Embryonic facial prominence (tissue), 1 donor: ENCODE results near the gene PPIF.
A peak's percentile ranks its signal among the peaks of the same experiment; 100 is the strongest.

Experiments
- DNase-seq: peaks from one replicate; pipeline ENCODE4 v3.0.0-alpha.2; 2016; ENCODE audit errors: extremely low spot score

Gene PPIF

DNA sequence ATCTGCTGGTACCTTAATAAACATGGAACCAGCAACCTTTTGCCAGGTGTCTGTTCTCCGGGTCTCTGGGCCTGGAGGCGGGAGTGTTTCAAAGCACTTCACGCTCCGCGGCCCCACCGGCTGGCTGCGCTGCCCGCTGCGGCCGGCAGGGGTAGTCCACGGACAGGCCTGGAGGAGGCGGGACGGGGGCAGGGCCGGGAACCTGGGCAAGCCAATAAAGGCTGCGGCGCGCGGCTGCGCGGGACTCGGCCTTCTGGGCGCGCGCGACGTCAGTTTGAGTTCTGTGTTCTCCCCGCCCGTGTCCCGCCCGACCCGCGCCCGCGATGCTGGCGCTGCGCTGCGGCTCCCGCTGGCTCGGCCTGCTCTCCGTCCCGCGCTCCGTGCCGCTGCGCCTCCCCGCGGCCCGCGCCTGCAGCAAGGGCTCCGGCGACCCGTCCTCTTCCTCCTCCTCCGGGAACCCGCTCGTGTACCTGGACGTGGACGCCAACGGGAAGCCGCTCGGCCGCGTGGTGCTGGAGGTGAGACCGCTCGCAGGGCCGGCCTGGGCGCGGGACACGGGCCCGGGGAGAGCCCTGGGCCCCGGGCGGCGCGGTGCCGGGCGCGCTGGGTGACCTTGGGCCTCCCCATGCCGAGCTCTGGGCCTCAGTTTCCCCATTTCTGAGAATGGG, at the start of gene PPIF:
TSS of gene PPIF (plus strand) at position 244 of the 668 bp plus-strand sequence. CDS start at position 324, 80 bp downstream.
- DNase-seq: peak; percentile 81

GRCh38 chr10:79298403-79299244, 48.6 kb upstream of the PPIF start:
- DNase-seq: no peak

DNA sequence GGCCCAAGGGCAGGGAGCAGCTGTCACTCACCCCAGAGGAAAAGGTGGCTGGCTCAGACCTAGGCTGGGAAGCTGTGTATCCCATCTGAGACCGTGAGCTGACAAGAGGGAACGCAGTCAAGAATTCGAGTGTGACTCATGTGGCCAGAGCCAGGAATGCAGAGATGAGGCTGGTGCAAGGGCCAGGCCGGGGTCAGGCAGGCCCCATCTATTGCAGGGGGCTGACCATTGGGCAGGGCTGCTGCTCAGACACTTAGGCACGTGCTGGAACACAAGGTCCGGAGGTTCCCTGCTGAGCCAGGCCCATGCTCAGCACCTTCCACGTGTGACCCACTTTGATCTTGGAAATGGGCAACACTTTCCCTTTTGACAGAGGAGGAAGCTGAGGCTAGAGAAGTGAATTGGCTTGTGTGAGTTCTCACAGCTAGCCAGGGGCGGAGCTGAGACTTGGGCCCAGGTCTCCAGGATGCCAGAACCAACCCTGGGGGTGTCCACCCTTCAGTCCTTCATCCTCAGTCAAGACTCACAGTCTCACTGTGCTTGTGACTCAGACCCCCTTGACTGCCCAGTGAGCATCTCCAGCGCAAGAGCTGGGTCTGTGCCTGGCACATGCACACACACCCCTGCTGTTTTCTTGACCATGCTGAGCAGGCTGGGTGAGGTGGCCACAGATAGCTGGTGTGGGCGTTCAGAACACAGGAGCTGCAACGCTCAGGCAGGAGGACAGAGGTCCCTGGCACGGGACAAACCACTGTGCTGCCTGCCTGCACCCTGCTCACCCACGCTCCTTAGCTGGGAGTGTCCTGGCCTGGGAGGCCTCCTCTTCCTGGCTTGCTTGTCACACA, 47.6 kb upstream of the PPIF start:
- no peak for DNase-seq

DNA sequence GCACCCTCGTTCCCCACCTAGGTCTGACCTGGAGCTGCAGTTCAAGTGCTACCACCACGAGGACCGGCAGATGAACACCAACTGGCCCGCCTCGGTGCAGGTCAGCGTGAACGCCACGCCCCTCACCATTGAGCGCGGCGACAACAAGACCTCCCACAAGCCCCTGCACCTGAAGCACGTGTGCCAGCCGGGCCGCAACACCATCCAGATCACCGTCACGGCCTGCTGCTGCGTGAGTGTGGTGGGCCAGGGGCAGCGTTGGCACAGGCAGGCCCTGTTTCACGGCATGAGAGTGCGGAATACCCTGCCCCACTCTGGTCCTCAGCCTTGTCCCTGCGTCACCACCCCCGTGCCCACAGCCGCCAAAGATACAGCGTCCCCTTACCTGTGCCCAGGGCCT, 46.6 kb upstream of the PPIF start:
- DNase-seq: no peak

- DNase-seq: no peak
Measured at GRCh38 chr10:79301754-79302530, 45.3 kb upstream of the PPIF start.

DNA sequence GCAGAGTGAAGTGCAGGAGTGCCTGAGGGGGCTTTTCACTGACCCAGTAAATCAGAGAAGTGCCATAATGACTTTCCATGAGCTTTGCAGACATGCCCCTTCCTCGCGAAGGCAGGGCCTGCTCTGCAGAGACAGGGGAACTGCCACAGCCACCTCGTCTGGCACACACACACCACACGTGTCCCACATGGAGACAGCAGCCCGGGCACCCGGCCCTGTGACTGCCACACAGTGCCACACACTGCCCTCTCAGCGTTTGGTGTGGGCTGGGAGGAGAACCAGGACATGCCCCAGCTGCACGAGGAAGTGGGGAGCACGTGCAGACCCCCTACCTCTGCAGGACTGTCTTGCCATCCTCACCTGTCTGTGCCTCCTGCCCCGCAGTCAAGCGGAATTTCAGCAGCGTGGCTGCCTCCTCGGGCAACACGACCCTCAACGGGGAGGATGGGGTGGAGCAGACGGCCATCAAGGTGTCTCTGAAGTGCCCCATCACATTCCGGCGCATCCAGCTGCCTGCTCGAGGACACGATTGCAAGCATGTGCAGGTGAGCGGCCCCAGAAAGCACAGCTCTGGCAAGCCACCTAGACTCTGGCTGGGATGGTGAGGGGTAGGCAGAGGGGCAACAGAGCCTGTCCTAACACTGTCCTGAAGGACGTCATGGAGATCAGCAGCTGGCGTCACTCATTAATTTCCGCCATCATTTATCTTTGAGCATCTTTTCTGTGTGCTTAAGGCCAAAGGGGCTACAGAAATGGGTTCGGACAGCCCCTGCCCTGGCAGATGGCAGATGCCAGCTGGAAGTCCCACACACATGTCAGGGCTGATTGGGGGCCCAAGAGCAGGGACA, 43.4 kb upstream of the PPIF start:
- DNase-seq: no peak

DNA sequence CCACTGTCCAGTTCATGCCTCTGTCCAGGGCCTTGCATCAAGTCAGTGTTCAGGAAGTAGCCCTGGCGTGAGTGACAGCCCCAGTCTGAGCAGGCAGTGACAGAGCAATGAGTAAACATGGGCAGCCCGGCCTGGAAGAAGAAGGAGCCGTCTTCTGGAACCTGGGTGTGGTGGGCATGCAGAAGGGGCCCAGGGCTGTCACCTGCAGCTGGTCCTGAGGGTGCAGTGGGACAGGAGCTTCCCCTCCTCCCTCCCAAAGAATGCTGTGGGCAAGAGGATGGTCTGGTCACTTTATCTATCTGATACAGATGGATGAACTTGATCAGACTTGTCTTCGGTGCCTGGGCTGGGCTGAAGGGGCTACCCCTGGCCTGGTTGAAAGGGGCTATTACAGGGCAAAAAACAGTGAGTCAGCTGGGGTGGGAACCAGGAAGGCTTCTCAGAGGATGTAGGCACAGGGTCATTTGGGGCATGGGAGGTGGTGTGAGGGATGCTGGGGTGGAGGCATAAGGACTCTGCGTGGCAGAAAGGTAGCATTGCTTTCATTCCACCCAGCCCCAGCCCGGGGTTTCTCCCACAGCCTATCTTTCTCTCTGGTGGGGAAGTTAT, 42.7 kb upstream of the PPIF start:
- no peak for DNase-seq

- DNase-seq: no peak
Measured at GRCh38 chr10:79305515-79305914, 41.8 kb upstream of the PPIF start.

GRCh38 chr10:79305988-79306387, 41.3 kb upstream of the PPIF start:
- no peak for DNase-seq

- DNase-seq: no peak
Measured at GRCh38 chr10:79306644-79307220, 40.5 kb upstream of the PPIF start.

DNA sequence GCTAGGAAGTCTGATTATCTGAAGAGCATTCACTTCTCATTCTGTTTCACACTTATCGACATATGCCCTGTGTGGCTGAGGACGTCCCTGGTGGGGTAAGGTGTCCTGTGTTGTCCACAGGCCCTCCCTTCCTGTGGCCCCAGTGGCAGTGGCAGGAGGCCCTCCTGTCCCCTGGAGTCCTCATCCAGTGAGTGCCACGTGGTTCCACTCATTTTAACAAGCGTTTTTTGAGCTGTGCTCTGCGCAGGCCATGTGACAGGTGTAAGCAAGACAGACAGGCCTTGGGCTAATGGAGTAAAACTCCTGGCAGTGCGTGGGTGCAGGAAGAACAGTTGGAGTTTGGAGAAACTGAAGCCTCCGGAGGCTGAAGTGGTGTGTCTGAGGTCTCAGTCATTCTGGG, 39.3 kb upstream of the PPIF start:
- DNase-seq: no peak

DNA sequence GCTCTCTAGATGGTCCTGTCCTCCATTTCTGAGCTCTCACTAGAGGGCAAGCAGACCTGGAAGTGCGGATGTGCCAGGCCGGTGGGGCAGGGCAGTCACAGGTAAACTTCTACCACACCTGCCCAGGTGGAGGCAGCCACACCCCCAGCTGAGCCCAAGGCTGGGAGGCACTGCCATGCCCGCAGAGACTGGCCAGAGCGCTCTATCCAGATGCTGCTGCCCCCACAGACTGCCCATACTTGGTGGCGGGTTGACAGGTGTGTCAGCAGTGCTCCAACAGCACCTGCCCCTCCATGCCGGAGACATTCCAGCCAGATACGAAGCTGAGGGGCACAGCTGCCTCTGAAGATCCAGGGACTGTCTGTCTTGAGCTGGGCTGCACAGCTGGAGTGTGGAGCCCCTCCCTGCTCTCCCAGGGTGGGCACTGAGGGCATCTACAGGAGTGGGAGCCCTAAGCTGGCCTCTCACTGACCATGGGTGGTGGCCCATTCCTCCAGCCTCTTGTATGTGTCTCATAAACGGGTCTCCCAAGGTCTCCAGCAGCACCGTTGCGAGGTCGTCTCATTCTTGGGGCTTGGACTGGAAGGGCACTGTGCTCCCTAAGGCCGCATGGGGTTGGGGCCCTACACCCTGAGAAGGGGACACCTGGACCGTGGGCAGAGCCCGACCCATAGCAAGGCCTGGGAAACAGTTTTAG, 38.2 kb upstream of the PPIF start:
- no peak for DNase-seq

GRCh38 chr10:79310200-79310865, 36.9 kb upstream of the PPIF start:
- no peak for DNase-seq

DNA sequence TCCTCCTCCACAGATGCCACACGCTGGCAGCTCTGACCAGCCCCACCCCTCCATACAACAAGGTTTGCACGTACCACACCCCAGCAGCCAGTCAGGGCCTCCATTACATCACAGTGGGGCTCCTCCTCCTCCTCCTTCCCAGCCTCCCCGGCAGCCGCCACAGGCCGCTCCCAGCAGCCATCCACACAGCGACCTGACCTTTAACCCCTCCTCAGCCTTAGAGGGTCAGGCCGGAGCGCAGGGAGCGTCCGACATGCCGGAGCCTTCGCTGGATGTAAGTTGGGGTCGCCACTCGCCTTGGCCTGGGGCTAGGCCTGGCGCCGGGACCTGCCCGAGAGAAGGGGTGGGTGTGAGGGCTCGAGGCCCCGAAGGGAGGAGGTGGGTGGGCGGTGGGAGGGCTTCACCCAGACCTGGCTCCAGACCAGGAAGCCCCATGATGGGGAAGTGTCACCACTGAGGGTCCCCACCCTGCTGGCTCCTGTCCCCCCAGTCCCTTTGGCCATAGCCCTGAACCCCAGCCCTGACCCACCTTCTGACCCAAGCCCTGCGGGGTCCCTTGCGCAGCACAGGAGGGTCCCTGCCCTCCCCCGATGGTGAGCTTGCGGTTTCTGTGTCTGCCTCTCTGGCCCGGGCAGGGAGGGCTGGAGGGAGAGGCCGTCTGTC, 36.2 kb upstream of the PPIF start:
- no peak for DNase-seq

- DNase-seq: no peak
Measured at GRCh38 chr10:79311581-79312407, 35.5 kb upstream of the PPIF start.

GRCh38 chr10:79312601-79313187, 34.6 kb upstream of the PPIF start:
- no peak for DNase-seq

- DNase-seq: no peak
Measured at GRCh38 chr10:79313320-79313719, 33.9 kb upstream of the PPIF start.
